AG04449 (cell line): ENCODE data around the gene ANO3.

Experiments used
- CTCF ChIA-PET: fragments of 350-600 bp; formaldehyde crosslinking; extraction: SDS; loops from one replicate; lab custom pipeline; 2021; ENCODE audit warnings: antibody characterized with exemption; lab: Yijun Ruan, JAX
- POLR2A ChIA-PET: fragments of 400-600, 350-600 bp; formaldehyde crosslinking; extraction: SDS; loops from one replicate; lab custom pipeline; 2020; ENCODE audit warnings: antibody characterized with exemption, inconsistent platforms; lab: Yijun Ruan, JAX
- DNase-seq: peaks from one replicate; pipeline ENCODE4 v3.0.0-alpha.2; 2010; ENCODE audit warnings: low read depth, low spot score
- H3K4me3 ChIP-seq: 2 replicates; pipeline ENCODE4 v1.5.1; 2011; ENCODE audit warnings: low read depth, mild to moderate bottlenecking, control low read depth, low read length
- TF ChIP-seq, protein P1 (sequence below): IDR thresholded peaks from one replicate; pipeline ENCODE4 v1.5.1; 2011; ENCODE audit warnings: mild to moderate bottlenecking, moderate library complexity, low read length, control low read depth, inconsistent platforms; ENCODE audit not compliant: insufficient read depth; ENCODE audit errors: missing control alignments

Gene ANO3

DNA sequence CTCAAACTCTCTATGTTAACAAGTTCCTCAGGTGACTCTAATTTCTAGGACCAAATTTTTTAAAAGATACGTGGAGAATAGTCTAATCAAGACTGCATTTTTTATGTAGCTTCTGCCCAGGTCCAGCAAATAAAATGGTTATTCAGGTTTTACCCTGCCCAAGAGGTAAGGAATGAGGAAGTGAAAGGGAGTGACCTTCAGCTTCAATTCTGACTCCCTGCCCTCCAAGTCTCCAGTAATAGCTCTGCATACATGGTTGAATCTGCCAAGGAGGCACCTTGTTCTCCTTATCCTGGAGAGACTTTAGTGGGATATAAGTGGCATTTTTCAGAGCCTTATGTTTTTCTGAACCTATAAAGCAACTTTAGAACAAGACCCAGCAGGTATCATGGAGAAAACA lies 224.7 kb downstream of the ANO3 start:
- TF ChIP-seq, protein P1, sequence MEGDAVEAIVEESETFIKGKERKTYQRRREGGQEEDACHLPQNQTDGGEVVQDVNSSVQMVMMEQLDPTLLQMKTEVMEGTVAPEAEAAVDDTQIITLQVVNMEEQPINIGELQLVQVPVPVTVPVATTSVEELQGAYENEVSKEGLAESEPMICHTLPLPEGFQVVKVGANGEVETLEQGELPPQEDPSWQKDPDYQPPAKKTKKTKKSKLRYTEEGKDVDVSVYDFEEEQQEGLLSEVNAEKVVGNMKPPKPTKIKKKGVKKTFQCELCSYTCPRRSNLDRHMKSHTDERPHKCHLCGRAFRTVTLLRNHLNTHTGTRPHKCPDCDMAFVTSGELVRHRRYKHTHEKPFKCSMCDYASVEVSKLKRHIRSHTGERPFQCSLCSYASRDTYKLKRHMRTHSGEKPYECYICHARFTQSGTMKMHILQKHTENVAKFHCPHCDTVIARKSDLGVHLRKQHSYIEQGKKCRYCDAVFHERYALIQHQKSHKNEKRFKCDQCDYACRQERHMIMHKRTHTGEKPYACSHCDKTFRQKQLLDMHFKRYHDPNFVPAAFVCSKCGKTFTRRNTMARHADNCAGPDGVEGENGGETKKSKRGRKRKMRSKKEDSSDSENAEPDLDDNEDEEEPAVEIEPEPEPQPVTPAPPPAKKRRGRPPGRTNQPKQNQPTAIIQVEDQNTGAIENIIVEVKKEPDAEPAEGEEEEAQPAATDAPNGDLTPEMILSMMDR: no peak
- H3K4me3 ChIP-seq: no peak overlapping the region
- no peak for DNase-seq
- ChIA-PET POLR2A (no interaction called here), CTCF (interaction anchor here (2.2 kb wide), 1 partner anchor 258 kb away, joined by 6 read pairs; no protein-coding TSS in a partner anchor)

DNA sequence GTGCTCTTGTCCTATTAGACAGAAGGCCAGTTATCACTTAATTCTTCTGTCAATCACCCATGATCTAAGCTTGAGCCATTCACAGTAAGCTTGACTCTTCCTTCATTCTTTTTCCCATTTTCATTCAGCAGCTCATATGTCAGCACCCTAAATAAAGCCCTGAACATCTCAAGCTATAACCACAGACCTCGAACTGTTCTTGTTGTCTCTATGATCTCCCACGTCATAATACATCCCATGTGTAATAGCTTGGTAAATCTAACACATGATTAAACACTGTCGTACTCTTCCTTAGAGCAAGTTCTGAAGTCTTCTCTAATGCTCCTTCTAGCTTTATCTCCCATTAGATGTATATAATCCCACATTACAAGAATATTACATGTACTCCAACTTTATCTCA lies 225.7 kb downstream of the ANO3 start:
- DNase-seq: no peak
- H3K4me3 ChIP-seq: no peak overlapping the region
- POLR2A ChIA-PET: no interaction called here
- CTCF ChIA-PET: interaction anchor here (1.1 kb wide), 1 partner anchor 261 kb away, joined by 3 read pairs; no protein-coding TSS in a partner anchor
- TF ChIP-seq, protein P1: no peak

DNA sequence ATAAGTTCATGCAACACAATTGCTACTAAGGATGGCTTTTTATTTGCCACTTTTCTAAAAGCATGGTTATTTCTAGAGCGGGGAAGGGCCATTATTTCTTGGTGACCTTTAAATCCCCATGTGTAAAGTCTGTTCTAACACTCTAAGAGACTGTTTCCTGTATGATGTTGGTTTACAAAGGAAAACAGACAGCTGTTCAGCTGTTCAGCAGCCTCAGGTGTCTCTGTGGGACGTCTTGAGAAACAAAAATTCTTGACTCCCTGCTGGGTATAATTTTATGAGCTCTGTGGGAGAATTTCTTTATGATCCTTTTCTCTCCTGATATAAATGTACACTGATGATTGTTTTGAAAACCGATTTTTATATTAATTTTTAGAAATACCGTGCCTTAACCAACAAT lies 226.3 kb downstream of the ANO3 start:
- ChIA-PET POLR2A (no interaction called here), CTCF (interaction anchor here (1.1 kb wide), 1 partner anchor 261 kb away, joined by 3 read pairs; no protein-coding TSS in a partner anchor)
- H3K4me3 ChIP-seq: no peak overlapping the region
- no peak for DNase-seq
- TF ChIP-seq, protein P1: no peak

DNA sequence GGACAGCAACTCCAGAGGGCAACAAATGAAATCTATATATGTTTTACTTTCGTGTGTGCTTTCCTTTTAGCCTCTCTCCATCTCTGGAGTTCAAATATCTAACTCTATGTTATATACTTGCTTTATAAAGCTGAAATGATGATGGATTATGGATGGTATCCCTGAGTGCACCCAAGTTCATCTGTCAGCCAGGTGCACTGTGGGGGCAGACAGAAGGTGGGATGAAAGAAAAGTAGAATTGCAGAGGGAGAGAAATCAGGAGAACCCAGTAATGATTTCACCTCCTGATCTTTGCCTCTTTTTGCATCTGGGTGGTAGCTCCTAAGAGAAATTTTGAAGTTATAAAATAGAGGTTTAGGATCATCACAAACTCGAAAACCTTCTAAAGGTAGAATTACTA lies 237.7 kb downstream of the ANO3 start:
- CTCF ChIA-PET: no interaction called here
- DNase-seq: no peak
- no peak overlapping the region for H3K4me3 ChIP-seq
- TF ChIP-seq, protein P1: no peak
- POLR2A ChIA-PET: no interaction called here

DNA sequence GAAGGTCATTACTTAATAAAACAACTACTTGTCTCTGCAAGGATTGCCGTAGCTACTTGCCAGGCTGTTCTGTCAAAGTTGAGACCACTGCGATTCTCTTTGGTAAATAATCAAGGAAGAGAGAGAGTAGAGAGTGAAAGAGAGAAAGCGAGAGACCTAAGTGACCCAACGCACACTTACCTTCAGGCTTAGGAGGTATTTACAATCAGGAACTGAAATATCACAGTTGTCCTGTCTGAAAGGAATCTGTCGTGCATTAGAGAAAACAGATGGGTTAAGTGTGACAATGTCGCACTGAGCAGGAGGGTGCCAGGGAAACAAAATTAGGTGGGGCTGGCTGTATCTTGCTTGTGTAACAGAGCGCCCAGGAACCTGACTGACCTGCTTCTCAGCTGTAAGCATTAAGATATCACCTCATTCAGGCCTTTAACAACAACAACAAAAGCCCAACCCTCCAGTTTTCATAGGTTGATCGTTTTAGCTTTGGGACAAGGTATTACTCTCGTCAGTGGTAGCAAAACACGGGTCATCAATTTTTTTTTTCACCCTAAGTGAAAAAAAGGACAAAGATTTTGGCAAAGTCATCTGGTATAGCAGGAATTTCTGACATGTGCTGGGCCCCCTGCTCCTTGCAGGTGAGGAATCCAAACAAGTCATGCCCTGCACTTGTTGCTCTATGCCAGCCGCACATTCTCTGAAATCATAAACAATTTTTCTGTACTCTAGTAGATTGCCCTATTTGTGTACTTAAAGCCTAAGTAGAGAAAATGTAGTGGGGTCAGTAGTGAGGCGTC lies 240.1 kb downstream of the ANO3 start, which contains the start of gene MUC15:
TSS of gene MUC15 (minus strand) at position 403 of the 794 bp plus-strand sequence. CDS start 5,169 bp downstream, outside the sequence.
- ChIA-PET POLR2A (no interaction called here), CTCF (no interaction called here)
- TF ChIP-seq, protein P1: no peak
- H3K4me3 ChIP-seq: no peak within 1 kb of the TSS
- no peak for DNase-seq

DNA sequence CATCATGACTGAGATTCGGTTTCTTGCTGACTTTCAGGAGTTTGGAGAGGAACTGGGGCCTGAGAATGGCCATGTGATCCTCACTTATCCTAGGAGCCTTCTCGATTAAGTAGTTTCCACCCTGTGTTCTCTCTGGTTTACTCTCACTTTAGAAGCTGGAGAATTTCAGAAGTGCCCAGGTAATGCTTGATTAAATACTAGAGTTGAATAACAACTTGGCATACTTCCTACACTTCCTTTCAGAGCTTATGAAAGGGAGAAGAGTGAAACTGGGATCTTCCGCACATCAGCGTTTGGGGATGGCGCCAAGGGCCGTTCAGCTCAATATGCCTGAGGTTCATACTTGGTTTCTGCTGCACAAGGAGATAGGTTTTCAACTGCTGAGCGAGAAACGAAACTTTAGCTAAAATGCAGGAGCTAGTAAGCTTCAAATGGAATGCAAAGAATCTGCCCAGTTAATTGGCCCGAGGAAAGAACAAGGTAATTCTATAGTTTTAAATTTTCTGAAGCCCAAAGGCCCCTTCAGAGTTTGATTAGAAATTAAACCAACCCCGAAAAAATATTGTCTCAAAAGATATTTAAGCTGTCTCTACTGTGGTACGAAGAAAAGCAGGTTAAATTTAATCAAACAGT lies 241.0 kb downstream of the ANO3 start:
- ChIA-PET POLR2A (no interaction called here), CTCF (interaction anchor here (1.3 kb wide), 1 partner anchor 276 kb away, joined by 3 read pairs; no protein-coding TSS in a partner anchor)
- DNase-seq: no peak

More for the DNA sequence above, 241.0 kb downstream of the ANO3 start:
- H3K4me3 ChIP-seq: no peak overlapping the region
- TF ChIP-seq, protein P1: no peak
